T-helper 2 cell (primary cell): Measurements from ENCODE around the gene KISS1R.
"Not testable (repeated sequence)": the region's sequence is repeated elsewhere in the genome, so short reads cannot be mapped to it uniquely, and the experiment has no call there.

Experiments used
- DNase-seq, 5 experiments: peaks; one replicate each; pipeline versions ENCODE4 v3.0.0 to v3.0.0-alpha.2; 2012 to 2022

The KISS1R gene

GRCh38 chr19:882871-883497 lies 34.1 kb upstream of the KISS1R start:
- no peak for DNase-seq

GRCh38 chr19:883661-884211 lies 33.4 kb upstream of the KISS1R start:
- no peak for DNase-seq

- DNase-seq: no peak
Measured at GRCh38 chr19:884420-885211, 32.5 kb upstream of the KISS1R start.

GRCh38 chr19:885536-886224 lies 31.5 kb upstream of the KISS1R start:
- DNase-seq: no peak

- no peak for DNase-seq
Measured at GRCh38 chr19:887072-887471, 30.1 kb upstream of the KISS1R start.

- DNase-seq: no peak
Measured at GRCh38 chr19:887599-887998, 29.5 kb upstream of the KISS1R start.

- DNase-seq: peak in 2 of 5 experiments; percentile 63 to 90
Measured at GRCh38 chr19:888581-889385, 28.4 kb upstream of the KISS1R start.

GRCh38 chr19:889662-890295 lies 27.4 kb upstream of the KISS1R start:
- DNase-seq: no peak

GRCh38 chr19:890831-891230 lies 26.3 kb upstream of the KISS1R start:
- DNase-seq: no peak

GRCh38 chr19:891421-892200 lies 25.5 kb upstream of the KISS1R start:
- DNase-seq: not testable (repeated sequence)

- DNase-seq: no peak
Measured at GRCh38 chr19:892243-892893, 24.8 kb upstream of the KISS1R start.

GRCh38 chr19:892894-893689 lies 24.0 kb upstream of the KISS1R start, which contains the start of the genes MED16 and RNU6-9:
MED16 (minus strand) TSS chr19:893187; CDS start chr19:891131, 2,056 bp downstream.
RNU6-9 (plus strand) TSS chr19:893484.
- peak; percentile 76 to 94 (median 88) for DNase-seq

GRCh38 chr19:896434-896833 lies 20.7 kb upstream of the KISS1R start:
- no peak for DNase-seq

- no peak for DNase-seq
Measured at GRCh38 chr19:896999-897398, 20.1 kb upstream of the KISS1R start.

- DNase-seq: no peak
Measured at GRCh38 chr19:897442-898039, 19.6 kb upstream of the KISS1R start.

- no peak for DNase-seq
Measured at GRCh38 chr19:898663-899062, 18.5 kb upstream of the KISS1R start.

- no peak for DNase-seq
Measured at GRCh38 chr19:899336-900042, 17.6 kb upstream of the KISS1R start.

GRCh38 chr19:900043-900301 lies 17.2 kb upstream of the KISS1R start:
- DNase-seq: no peak
